Esophagus squamous epithelium (tissue), 5 donors: Measurements from ENCODE around the gene FURIN. TPM values are rescaled to one million over a fixed set of nuclear protein-coding genes. Genes with fewer than 3 reads are reported as not detected.

Experiments
- DNase-seq: peaks from one replicate; lab custom pipeline; 2025; lab: John Stamatoyannopoulos, UW
- H3K27ac ChIP-seq, 4 donors: fragments of 200-600 bp; sonication (generic); one replicate each; pipeline ENCODE4 v1.5.1; 2016 to 2019; ENCODE audit warnings: mild to moderate bottlenecking in 1 of 4
- H3K27me3 ChIP-seq, 4 donors: fragments of 200-600 bp; sonication (generic); 1 replicate in 3 of 4; 2 replicates in 1 of 4; pipeline versions ENCODE4 v1.5.1 to v1.6.0; 2017 to 2021; ENCODE audit warnings: antibody characterized with exemption in 1 of 4
- H3K36me3 ChIP-seq, 3 donors: fragments of 200-600 bp; sonication (generic); one replicate each; pipeline ENCODE4 v1.5.1; 2016 to 2019
- H3K4me1 ChIP-seq, 3 donors: fragments of 200-600 bp; sonication (generic); one replicate each; pipeline ENCODE4 v1.5.1; 2017 to 2019
- H3K4me3 ChIP-seq, 4 donors: fragments of 200-600 bp; sonication (generic); 1 replicate in 3 of 4; 2 replicates in 1 of 4; pipeline ENCODE4 v1.5.1; 2016 to 2019; ENCODE audit warnings: mild to moderate bottlenecking in 2 of 4, moderate library complexity in 1 of 4
- H3K9me3 ChIP-seq, 3 donors: fragments of 200-600 bp; sonication (generic); one replicate each; pipeline ENCODE4 v1.5.1; 2016 to 2019
- POLR2A ChIP-seq, 4 donors: fragments of 450-650 bp; IDR thresholded peaks; one replicate each; pipeline ENCODE4 v1.6.1; 2017; ENCODE audit warnings: antibody characterized with exemption in 4 of 4, mild to moderate bottlenecking in 4 of 4, moderate library complexity in 3 of 4
- WGBS, 2 donors: methylation state at CpG; one replicate each; pipeline ENCODE4 v1.1.5; 2018; 5-methylcytosine and 5-hydroxymethylcytosine counted together
- intact Hi-C: fragments of 100-400 bp; cut with DNase I; formaldehyde crosslinking; loops from one replicate; pipeline ENCODE4 v1.15.0; 2022
- total RNA-seq, 4 donors: library from RNA; depleted of rRNA; stranded (reverse); fragments of >200 nt; gene quantifications; one replicate each; pipeline ENCODE4 v1.1.0, GENCODE V29; 2016
- TF ChIP-seq, protein P1 (sequence below), 6 experiments: fragments of 450-650 bp in 4 of 6; fragments of 200-600 bp in 2 of 6; sonication (generic) in 2 of 6; IDR thresholded peaks; one replicate each; pipeline ENCODE4 v1.5.1; 2016 to 2019; ENCODE audit warnings: antibody characterized with exemption in 6 of 6, mild to moderate bottlenecking in 4 of 6, moderate library complexity in 4 of 6
- donor health status: DM: yes; HTN: yes; CAD: no.

Gene FURIN
- total RNA-seq, 4 donors from 2014 or later = 27.7 to 43.3 (median 38.5) TPM

DNA sequence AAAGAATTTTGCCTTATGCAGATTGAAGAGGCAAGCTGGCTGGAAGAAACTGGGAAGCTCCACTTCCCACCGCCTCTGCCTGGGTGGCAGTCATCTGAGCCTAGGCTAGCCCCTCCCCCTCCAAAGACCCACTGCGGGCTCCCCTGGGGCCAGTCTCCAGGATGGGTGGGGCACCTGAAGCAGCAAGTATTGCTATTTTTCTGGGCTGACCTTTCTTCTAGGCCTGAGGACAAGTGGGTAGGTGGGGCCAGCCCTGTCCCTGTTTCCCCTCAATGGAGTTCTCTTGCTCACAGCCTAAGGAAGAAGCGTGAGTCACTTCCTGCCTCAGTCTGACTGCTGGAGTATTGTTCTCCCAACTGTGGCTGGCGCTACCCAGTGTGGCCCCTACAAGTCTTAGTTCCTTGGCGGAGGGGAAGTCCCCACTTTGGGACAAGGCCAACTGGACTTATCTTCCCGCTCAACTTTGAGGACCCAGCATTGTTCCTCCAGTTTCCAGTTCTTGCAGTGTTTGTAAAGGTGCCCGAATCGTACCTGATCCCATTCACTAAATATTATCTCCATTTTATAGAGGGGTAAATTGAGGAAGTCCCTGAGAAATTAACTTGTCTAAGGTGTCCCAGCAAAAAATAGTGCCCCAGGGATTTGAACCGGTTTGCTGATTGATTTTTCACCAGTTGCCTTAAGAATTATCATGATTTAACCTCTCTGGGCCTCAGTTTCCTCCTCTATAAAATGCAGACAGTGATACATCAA, 1.4 kb downstream of the FURIN start:
- Histone ChIP-seq H3K9me3 (no peaks in the 10 kb centered on the region), H3K27ac (peak overlapping the region; percentile 87 to 97 (median 96)), H3K4me3 (peak overlapping the region in 1 of 4 donors; percentile 86), H3K4me1 (peaks cover 53 to 87% (median 67%) of the 10 kb centered on the region in 3 donors), H3K27me3 (no peaks in the 10 kb centered on the region), H3K36me3 (no peaks in the 10 kb centered on the region)
- intact Hi-C loops = no loop called here
- 15 to 16% methylated on average over 7 to 8 of the region's 9 CpGs for WGBS, 2 donors
- TF ChIP-seq, protein P1, sequence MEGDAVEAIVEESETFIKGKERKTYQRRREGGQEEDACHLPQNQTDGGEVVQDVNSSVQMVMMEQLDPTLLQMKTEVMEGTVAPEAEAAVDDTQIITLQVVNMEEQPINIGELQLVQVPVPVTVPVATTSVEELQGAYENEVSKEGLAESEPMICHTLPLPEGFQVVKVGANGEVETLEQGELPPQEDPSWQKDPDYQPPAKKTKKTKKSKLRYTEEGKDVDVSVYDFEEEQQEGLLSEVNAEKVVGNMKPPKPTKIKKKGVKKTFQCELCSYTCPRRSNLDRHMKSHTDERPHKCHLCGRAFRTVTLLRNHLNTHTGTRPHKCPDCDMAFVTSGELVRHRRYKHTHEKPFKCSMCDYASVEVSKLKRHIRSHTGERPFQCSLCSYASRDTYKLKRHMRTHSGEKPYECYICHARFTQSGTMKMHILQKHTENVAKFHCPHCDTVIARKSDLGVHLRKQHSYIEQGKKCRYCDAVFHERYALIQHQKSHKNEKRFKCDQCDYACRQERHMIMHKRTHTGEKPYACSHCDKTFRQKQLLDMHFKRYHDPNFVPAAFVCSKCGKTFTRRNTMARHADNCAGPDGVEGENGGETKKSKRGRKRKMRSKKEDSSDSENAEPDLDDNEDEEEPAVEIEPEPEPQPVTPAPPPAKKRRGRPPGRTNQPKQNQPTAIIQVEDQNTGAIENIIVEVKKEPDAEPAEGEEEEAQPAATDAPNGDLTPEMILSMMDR (IDR thresholded peaks at IDR 0.05) = no peak
- TF ChIP-seq POLR2A (IDR thresholded peaks at IDR 0.05) = peak in 1 of 4 donors; percentile 49
- no peak for DNase-seq

DNA sequence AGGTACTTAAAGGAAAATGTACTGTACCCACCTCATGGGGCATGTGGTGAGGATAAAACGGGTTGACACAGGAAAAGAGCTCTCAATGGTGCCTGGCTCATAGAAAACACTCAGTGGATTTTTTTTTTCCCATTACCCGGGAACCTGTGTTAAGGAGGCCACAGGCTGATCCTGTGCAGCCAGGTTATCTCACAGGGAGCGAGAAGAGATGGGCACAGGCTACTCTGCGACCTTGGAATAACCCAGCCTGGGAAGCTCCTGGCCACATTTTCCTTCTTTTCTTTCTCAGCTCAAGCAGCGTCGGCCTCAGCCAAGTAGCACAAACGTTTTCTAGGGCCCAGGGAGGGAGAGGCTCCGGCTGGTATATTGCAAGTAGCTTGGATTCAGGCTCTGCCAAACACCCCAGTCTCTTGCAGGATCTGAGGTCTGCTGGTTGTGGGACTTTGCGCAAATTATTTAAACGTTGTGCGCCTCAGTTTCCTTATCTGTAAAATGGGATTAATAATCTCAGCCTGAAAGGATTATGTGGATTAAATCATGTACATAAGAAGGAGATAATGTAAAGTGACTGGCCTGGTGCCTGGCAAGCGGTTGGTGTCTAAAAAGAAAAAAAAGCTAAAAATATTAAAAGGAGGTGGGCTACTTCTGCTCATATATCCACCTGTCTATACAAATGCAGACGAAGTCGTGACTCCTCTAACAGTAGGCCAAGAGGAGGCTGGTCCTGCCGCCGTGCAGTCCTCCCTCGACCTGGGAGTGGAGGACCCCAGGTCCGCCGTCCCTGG, 2.2 kb downstream of the FURIN start:
- no peaks in the 10 kb centered on the region for H3K27me3 ChIP-seq
- WGBS, 2 donors = 23 to 25% methylated on average over 16 to 19 of the region's 19 CpGs
- peak overlapping the region; percentile 87 to 97 (median 96) for H3K27ac ChIP-seq
- H3K36me3 ChIP-seq = peaks cover 0 to 6% (median 0%) of the 10 kb centered on the region in 3 donors
- no peaks in the 10 kb centered on the region for H3K9me3 ChIP-seq
- peak overlapping the region; percentile 73 to 98 (median 90) for H3K4me3 ChIP-seq
- peaks cover 53 to 81% (median 65%) of the 10 kb centered on the region in 3 donors for H3K4me1 ChIP-seq
- intact Hi-C loops = no loop called here
- TF ChIP-seq, protein P1 (IDR thresholded peaks at IDR 0.05) = no peak
- TF ChIP-seq POLR2A (IDR thresholded peaks at IDR 0.05) = peak in 1 of 4 donors; percentile 16
- DNase-seq = no peak

DNA sequence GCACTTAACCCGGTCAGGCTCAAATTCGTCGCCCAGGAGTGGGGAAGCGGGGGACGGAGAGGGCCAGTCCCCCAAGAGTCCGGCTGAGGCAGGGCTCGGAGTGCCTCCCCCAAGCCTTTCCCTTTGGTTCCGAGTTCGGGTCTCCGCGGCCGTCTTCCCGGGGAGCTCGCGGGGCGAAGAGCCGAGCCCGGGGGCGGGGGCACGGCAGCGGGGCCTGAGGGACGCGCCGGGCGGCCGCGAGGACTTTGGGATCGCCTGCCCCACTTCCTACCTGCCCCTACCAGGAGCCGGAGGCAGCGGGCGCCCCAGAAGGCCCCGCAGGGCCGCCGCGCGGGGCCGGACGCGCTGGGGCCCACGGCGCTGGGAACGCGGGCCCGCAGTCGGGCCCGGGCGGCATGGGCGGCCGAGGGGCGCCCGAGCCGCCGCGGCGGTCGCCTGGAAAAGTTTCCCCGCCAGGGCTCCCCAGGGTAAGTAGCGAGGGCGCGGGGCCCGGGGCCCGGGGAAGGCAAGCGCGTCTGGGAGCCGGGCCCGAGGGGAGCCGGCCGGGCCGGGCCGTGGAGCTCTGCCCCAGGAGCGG, 2.8 kb downstream of the FURIN start:
- TF ChIP-seq POLR2A (IDR thresholded peaks at IDR 0.05) = no peak
- TF ChIP-seq, protein P1 (IDR thresholded peaks at IDR 0.05) = no peak
- Histone ChIP-seq H3K4me1 (peaks cover 49 to 74% (median 62%) of the 10 kb centered on the region in 3 donors), H3K36me3 (peaks cover under 1 to 13% (median 6%) of the 10 kb centered on the region in 3 donors), H3K4me3 (peak overlapping the region; percentile 73 to 98 (median 90)), H3K9me3 (no peaks in the 10 kb centered on the region), H3K27me3 (no peaks in the 10 kb centered on the region), H3K27ac (peak overlapping the region; percentile 87 to 97 (median 96))
- no peak for DNase-seq
- intact Hi-C loops = no loop called here
- 0% methylated on average over 1 of the region's 71 CpGs; no CpG with 5 or more reads in 1 of the 2 donors for WGBS, 2 donors

DNA sequence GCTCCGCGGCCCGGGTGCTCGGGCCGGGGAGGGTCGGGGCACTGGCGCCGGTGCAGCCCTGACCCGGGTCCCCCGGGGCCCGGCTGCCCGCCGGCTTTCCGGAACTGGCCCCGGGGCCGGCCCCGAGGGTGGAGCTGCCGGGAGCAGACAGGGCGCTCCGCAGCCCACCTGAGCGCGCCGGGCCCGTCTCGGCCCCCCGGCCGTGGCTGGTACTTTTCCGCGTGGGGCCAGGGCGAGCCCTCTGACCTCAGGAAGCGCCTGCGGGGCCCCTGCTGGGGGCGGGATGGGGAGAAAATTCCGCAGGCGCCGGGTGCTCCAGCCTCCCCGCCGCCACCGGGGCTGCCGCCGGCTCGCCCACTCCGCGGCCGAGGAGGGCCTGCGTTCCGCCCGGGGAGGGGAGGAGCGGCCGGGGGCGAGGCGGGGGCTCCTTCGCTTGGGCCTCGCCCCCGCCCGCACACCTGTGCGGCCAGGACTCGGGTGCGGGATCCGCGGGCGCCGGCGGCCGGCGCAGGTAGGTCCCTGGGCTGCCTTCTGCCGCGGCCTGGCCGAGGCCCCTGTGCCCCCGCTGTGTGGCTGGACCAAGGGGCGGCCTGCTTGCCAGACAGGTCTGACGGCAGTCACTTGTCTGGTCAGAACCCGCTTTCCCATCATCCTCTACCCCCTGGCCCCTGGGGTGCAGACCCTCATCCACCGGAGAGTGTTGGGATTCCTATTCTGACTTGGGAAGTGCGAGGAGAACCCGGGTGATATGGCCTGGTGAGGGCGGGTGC, 3.5 kb downstream of the FURIN start:
- intact Hi-C loops = no loop called here
- no peak for DNase-seq
- peak overlapping the region; percentile 73 to 98 (median 90) for H3K4me3 ChIP-seq
- peaks cover 8 to 20% (median 13%) of the 10 kb centered on the region in 3 donors for H3K36me3 ChIP-seq
- WGBS, 2 donors = 0% methylated on average over 2 to 3 of the region's 77 CpGs
- no peaks in the 10 kb centered on the region for H3K9me3 ChIP-seq
- H3K27me3 ChIP-seq = no peaks in the 10 kb centered on the region
- H3K4me1 ChIP-seq = peaks cover 45 to 67% (median 55%) of the 10 kb centered on the region in 3 donors
- peak overlapping the region; percentile 87 to 97 (median 96) for H3K27ac ChIP-seq
- TF ChIP-seq, protein P1 (IDR thresholded peaks at IDR 0.05) = peak in 1 of 6 experiments; percentile 1
- TF ChIP-seq POLR2A (IDR thresholded peaks at IDR 0.05) = peak in 1 of 4 donors; percentile 15
